Astrocyte (in vitro differentiated cells and primary cell): Measurements from ENCODE around the gene KDM1A. TPM values are rescaled to one million over a fixed set of nuclear protein-coding genes. Genes with fewer than 3 reads are reported as not detected.

ENCODE experiments used
- DNase-seq: peaks from one replicate; pipeline ENCODE4 v3.0.0-alpha.2; 2010; ENCODE audit warnings: low read depth
- FAIRE-seq: peaks from 2 replicates; lab custom pipeline; 2011; peaks lifted over from hg19 to GRCh38; lab: Jason Lieb, UNC
- H2AFZ ChIP-seq: 2 replicates; pipeline ENCODE4 v1.6.0; 2012; ENCODE audit warnings: low read depth, low read length, inconsistent platforms
- H3K27ac ChIP-seq: 2 replicates; pipeline ENCODE4 v1.5.1; 2011; ENCODE audit warnings: low read depth, low read length, inconsistent platforms
- H3K27me3 ChIP-seq: 2 replicates; pipeline ENCODE4 v1.6.0; 2011; ENCODE audit warnings: low read length, inconsistent platforms; ENCODE audit not compliant: insufficient read depth
- H3K36me3 ChIP-seq: 2 replicates; pipeline ENCODE4 v1.5.1; 2011; ENCODE audit warnings: low read length, inconsistent platforms; ENCODE audit not compliant: insufficient read depth
- H3K4me1 ChIP-seq: 2 replicates; pipeline ENCODE4 v1.5.1; 2011; ENCODE audit warnings: low read length, inconsistent platforms; ENCODE audit not compliant: insufficient read depth
- H3K4me2 ChIP-seq: 2 replicates; pipeline ENCODE4 v1.6.0; 2012; ENCODE audit warnings: low read length, inconsistent platforms
- H3K4me3 ChIP-seq: 2 replicates; pipeline ENCODE4 v1.5.1; 2011; ENCODE audit warnings: low read depth, mild to moderate bottlenecking, low read length, inconsistent platforms; ENCODE audit not compliant: insufficient read depth
- H3K79me2 ChIP-seq: 2 replicates; pipeline ENCODE4 v1.6.0; 2012; ENCODE audit warnings: mild to moderate bottlenecking, low read length, inconsistent platforms; ENCODE audit not compliant: insufficient read depth
- H3K9ac ChIP-seq: 2 replicates; pipeline ENCODE4 v1.6.0; 2012; ENCODE audit warnings: mild to moderate bottlenecking, low read length, inconsistent platforms
- H3K9me3 ChIP-seq: 2 replicates; pipeline ENCODE4 v1.5.1; 2012; ENCODE audit warnings: low read depth, mild to moderate bottlenecking, low read length, inconsistent platforms; ENCODE audit not compliant: insufficient read depth
- H4K20me1 ChIP-seq: 2 replicates; pipeline ENCODE4 v1.6.0; 2012; ENCODE audit warnings: low read length, inconsistent platforms; ENCODE audit not compliant: insufficient read depth
- H3K27ac Mint-ChIP-seq: one replicate; pipeline ENCODE4 v1.8.0; 2021; ENCODE audit warnings: mild to moderate bottlenecking, mixed read lengths; ENCODE audit not compliant: unreplicated experiment
- H3K27me3 Mint-ChIP-seq: one replicate; pipeline ENCODE4 v1.8.0; 2021; ENCODE audit warnings: low read depth, mixed read lengths; ENCODE audit not compliant: unreplicated experiment
- H3K36me3 Mint-ChIP-seq: one replicate; pipeline ENCODE4 v1.8.0; 2021; ENCODE audit warnings: low read depth, mixed read lengths; ENCODE audit not compliant: unreplicated experiment
- H3K4me1 Mint-ChIP-seq: one replicate; pipeline ENCODE4 v1.8.0; 2021; ENCODE audit warnings: low read depth, mixed read lengths; ENCODE audit not compliant: unreplicated experiment
- H3K4me3 Mint-ChIP-seq: one replicate; pipeline ENCODE4 v1.8.0; 2021; ENCODE audit warnings: mild to moderate bottlenecking, moderate library complexity, mixed read lengths; ENCODE audit not compliant: unreplicated experiment
- H3K9me3 Mint-ChIP-seq: one replicate; pipeline ENCODE4 v1.8.0; 2021; ENCODE audit warnings: mild to moderate bottlenecking, mixed read lengths; ENCODE audit not compliant: unreplicated experiment
- EZH2 ChIP-seq: IDR thresholded peaks from 2 replicates; pipeline ENCODE4 v1.6.1; 2012; ENCODE audit warnings: mild to moderate bottlenecking, low read length, inconsistent platforms; ENCODE audit not compliant: insufficient read depth
- total RNA-seq: library from RNA; stranded (reverse); gene quantifications from 2 replicates; pipeline ENCODE4 v1.2.1, GENCODE V29; 2021
- TF ChIP-seq, protein P1 (sequence below): IDR thresholded peaks from 2 replicates; pipeline ENCODE4 v1.5.1; 2011; ENCODE audit warnings: low read depth, mild to moderate bottlenecking, inconsistent platforms, low read length, moderate library complexity; ENCODE audit not compliant: insufficient read depth

KDM1A gene
- total RNA-seq, 1 donor from 2014 or later, result 110 TPM

DNA sequence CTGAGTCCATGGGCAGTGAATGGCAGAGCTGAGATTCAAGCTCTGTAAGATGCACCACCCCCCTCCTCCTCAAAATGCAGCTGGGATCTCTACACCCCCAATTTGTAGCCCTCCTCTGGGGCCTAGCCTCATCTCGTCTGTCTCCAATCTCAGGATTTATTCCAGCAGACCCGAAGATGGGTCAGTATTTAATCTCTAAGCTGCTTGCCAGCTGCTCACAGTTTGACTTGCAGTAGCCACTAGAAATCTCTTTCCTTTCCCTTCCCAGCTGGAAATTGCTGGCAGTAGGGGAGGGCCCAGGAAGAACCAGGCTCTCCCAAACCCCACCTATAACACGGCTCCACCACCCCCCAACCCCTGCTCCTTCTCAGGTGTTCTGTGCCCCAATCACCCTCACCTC lies 48.1 kb upstream of the KDM1A start:
- DNase-seq (no peak), FAIRE-seq (no peak)
- peaks cover 5% of the 10 kb centered on the region for H3K9me3 Mint-ChIP-seq
- H3K4me3 ChIP-seq, result no peak overlapping the region
- peaks cover 10% of the 10 kb centered on the region for H3K4me1 ChIP-seq
- H3K9ac ChIP-seq, result no peak overlapping the region
- H3K79me2 ChIP-seq, result no peaks in the 10 kb centered on the region
- TF ChIP-seq, protein P1, sequence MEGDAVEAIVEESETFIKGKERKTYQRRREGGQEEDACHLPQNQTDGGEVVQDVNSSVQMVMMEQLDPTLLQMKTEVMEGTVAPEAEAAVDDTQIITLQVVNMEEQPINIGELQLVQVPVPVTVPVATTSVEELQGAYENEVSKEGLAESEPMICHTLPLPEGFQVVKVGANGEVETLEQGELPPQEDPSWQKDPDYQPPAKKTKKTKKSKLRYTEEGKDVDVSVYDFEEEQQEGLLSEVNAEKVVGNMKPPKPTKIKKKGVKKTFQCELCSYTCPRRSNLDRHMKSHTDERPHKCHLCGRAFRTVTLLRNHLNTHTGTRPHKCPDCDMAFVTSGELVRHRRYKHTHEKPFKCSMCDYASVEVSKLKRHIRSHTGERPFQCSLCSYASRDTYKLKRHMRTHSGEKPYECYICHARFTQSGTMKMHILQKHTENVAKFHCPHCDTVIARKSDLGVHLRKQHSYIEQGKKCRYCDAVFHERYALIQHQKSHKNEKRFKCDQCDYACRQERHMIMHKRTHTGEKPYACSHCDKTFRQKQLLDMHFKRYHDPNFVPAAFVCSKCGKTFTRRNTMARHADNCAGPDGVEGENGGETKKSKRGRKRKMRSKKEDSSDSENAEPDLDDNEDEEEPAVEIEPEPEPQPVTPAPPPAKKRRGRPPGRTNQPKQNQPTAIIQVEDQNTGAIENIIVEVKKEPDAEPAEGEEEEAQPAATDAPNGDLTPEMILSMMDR, result no peak
- TF ChIP-seq EZH2, result no peak
- peaks cover 12% of the 10 kb centered on the region for H3K4me1 Mint-ChIP-seq
- H2AFZ ChIP-seq, result no peak overlapping the region
- H4K20me1 ChIP-seq, result no peaks in the 10 kb centered on the region
- no peak overlapping the region for H3K27ac Mint-ChIP-seq
- H3K36me3 ChIP-seq, result no peaks in the 10 kb centered on the region
- H3K4me2 ChIP-seq, result no peak overlapping the region
- peaks cover 24% of the 10 kb centered on the region for H3K27me3 Mint-ChIP-seq
- peaks cover 7% of the 10 kb centered on the region for H3K9me3 ChIP-seq
- H3K36me3 Mint-ChIP-seq, result no peaks in the 10 kb centered on the region
- H3K27ac ChIP-seq, result no peak overlapping the region
- no peak overlapping the region for H3K4me3 Mint-ChIP-seq
- peaks cover 18% of the 10 kb centered on the region for H3K27me3 ChIP-seq

DNA sequence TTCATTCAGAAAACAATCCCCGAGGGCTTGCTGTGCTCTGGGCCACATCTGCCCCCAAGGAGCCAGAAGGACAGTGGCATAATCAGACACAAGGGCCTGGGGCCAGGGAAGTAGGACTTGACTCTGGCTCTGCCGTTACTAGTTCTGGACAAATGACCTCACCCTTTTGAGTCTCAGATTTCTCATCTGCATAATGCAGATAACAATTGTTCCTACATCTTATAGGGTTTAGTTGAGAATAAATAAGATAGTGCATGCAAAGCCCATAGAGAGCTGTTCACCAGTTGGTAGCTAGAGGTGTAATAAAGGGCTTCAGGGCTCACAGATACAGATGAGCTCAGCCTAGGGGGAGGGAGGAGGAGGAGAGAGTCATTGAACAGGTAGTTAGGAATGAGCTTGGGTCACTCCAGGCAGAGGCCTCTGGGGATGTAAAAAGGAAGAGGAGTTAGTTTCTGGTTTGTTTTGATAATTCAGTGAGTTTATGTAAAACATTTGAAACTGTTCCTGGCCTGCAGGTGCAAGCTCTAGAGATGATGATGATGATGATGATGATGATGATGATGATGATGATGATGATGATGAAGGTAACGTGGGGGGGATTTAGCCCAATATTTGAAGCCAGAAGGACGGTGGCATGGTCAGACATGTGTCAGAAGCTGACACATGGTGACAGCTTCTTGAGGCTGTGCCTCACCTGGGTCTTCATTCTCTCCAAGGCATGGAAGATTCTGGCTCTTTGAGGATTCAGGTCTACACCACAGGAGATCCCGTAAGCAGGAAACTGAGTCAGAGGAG lies 47.5 kb upstream of the KDM1A start:
- Histone ChIP-seq H3K79me2 (no peaks in the 10 kb centered on the region), H3K4me1 (peaks cover 12% of the 10 kb centered on the region), H3K9me3 (peaks cover under 1% of the 10 kb centered on the region), H2AFZ (no peak overlapping the region), H3K27ac (no peak overlapping the region), H3K4me2 (no peak overlapping the region), H3K9ac (no peak overlapping the region), H3K36me3 (no peaks in the 10 kb centered on the region), H3K4me3 (no peak overlapping the region), H4K20me1 (no peaks in the 10 kb centered on the region), H3K27me3 (peaks cover 18% of the 10 kb centered on the region)
- Mint-ChIP-seq H3K27me3 (peaks cover 24% of the 10 kb centered on the region), H3K4me1 (peaks cover 17% of the 10 kb centered on the region), H3K4me3 (no peak overlapping the region), H3K27ac (no peak overlapping the region), H3K9me3 (no peaks in the 10 kb centered on the region), H3K36me3 (no peaks in the 10 kb centered on the region)
- DNase-seq (peak; percentile 13), FAIRE-seq (no peak)
- TF ChIP-seq, protein P1, result no peak
- no peak for TF ChIP-seq EZH2

DNA sequence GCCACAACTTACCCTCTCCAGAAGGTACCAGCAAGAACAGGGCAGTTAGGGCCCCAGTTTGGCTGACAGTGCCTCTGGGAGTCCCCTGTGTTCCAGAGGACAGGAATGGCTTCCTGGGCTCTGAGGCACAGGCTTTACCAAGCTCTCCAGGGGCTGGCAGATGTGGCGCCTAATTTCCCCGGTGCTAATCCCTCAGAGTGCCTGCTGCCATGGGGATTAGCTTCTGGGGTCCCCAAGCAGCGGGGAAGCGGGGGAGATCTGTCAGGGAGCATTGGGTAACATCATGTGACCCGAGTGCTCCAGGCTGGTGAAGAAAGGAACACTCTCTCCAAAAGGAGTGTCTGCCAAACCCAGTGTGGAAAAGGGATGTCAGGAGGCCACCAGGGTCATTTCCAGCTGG lies 46.5 kb upstream of the KDM1A start, which contains the start of gene LACTBL1:
Gene LACTBL1 (minus strand): TSS at position 107 of the 400 bp plus-strand sequence. CDS start 550 bp downstream, outside the sequence.
- no peak within 1 kb of the TSS for H3K27ac ChIP-seq
- no peaks in the 10 kb centered on the region for H3K36me3 ChIP-seq
- no peaks in the 10 kb centered on the region for H4K20me1 ChIP-seq
- no peak within 1 kb of the TSS for H3K4me3 ChIP-seq
- Mint-ChIP-seq H3K36me3 (no peaks in the 10 kb centered on the region), H3K4me1 (peaks cover 17% of the 10 kb centered on the region), H3K9me3 (no peaks in the 10 kb centered on the region), H3K27me3 (peaks cover 24% of the 10 kb centered on the region), H3K27ac (no peak within 1 kb of the TSS), H3K4me3 (no peak within 1 kb of the TSS)
- H2AFZ ChIP-seq, result no peak within 1 kb of the TSS
- TF ChIP-seq, protein P1, result no peak
- TF ChIP-seq EZH2, result no peak
- FAIRE-seq, result no peak
- no peak for DNase-seq
- peaks cover 18% of the 10 kb centered on the region for H3K27me3 ChIP-seq
- no peak within 1 kb of the TSS for H3K9ac ChIP-seq
- peaks cover 12% of the 10 kb centered on the region for H3K4me1 ChIP-seq
- no peaks in the 10 kb centered on the region for H3K9me3 ChIP-seq
- no peak within 1 kb of the TSS for H3K4me2 ChIP-seq
- H3K79me2 ChIP-seq, result no peaks in the 10 kb centered on the region
